Uterus (tissue), 4 donors: Measurements from ENCODE around the gene TSPAN13. TPM values are rescaled to one million over a fixed set of nuclear protein-coding genes. Genes with fewer than 3 reads are reported as not detected.

ENCODE experiments used
- DNase-seq, 2 donors: peaks; one replicate each; pipeline ENCODE4 v3.0.0-alpha.2; 2019 to 2020
- H3K27ac ChIP-seq, 2 donors: fragments of 200-600 bp; sonication (generic); 1 replicate in 1 of 2; 2 replicates in 1 of 2; pipeline ENCODE4 v1.5.1; 2016 to 2018
- H3K27me3 ChIP-seq, 2 donors: fragments of 200-600 bp; sonication (generic); one replicate each; pipeline ENCODE4 v1.5.1; 2018 to 2019; ENCODE audit warnings: control low read depth in 1 of 2
- H3K36me3 ChIP-seq, 2 donors: fragments of 200-600 bp; sonication (generic); one replicate each; pipeline ENCODE4 v1.5.1; 2019; ENCODE audit warnings: control low read depth in 1 of 2
- H3K4me1 ChIP-seq, 2 donors: fragments of 200-600 bp; sonication (generic); one replicate each; pipeline ENCODE4 v1.5.1; 2018 to 2019; ENCODE audit warnings: control low read depth in 1 of 2
- H3K4me3 ChIP-seq, 2 donors: fragments of 200-600 bp; sonication (generic); 1 replicate in 1 of 2; 2 replicates in 1 of 2; pipeline ENCODE4 v1.5.1; 2018 to 2019; ENCODE audit warnings: mild to moderate bottlenecking in 1 of 2
- H3K9me3 ChIP-seq, 2 donors: fragments of 200-600 bp; sonication (generic); one replicate each; pipeline ENCODE4 v1.5.1; 2019; ENCODE audit warnings: control low read depth in 1 of 2
- CTCF ChIP-seq, 4 experiments: fragments of 200-600 bp in 2 of 4; fragments of 450-650 bp in 2 of 4; sonication (generic) in 2 of 4; IDR thresholded peaks; one replicate each; pipeline ENCODE4 v1.5.1; 2016 to 2019; ENCODE audit warnings: antibody characterized with exemption in 4 of 4, mild to moderate bottlenecking in 2 of 4, moderate library complexity in 1 of 4
- POLR2A ChIP-seq, 2 donors: fragments of 450-650 bp; IDR thresholded peaks; one replicate each; pipeline ENCODE4 v1.6.1; 2016; ENCODE audit warnings: antibody characterized with exemption in 2 of 2, mild to moderate bottlenecking in 1 of 2, moderate library complexity in 1 of 2
- intact Hi-C: fragments of 100-400 bp; cut with DNase I; formaldehyde crosslinking; loops from one replicate; pipeline ENCODE4 v1.15.1; 2023; ENCODE audit warnings: low total_unique reads
- total RNA-seq, 4 donors: library from RNA; depleted of rRNA in 3 of 4; stranded (reverse); fragments of >200 nt in 3 of 4; gene quantifications; one replicate each; pipeline versions ENCODE4 v1.1.0 to v1.2.4, GENCODE V29; 2014 to 2023
- donor health status: DM: yes; HTN: yes; CAD: no.

The TSPAN13 gene
- total RNA-seq, 4 donors from 2014 or later: 4.9 to 19.1 (median 13.2) TPM

GRCh38 chr7:16724344-16724743 is 29.2 kb upstream of the TSPAN13 start:
- intact Hi-C loops: no loop called here

GRCh38 chr7:16726189-16726588 is 27.4 kb upstream of the TSPAN13 start:
- no peak overlapping the region for H3K27ac ChIP-seq
- TF ChIP-seq CTCF (IDR thresholded peaks at IDR 0.05) (no peak), POLR2A (IDR thresholded peaks at IDR 0.05) (no peak)
- no peaks in the 10 kb centered on the region for H3K4me1 ChIP-seq
- H3K27me3 ChIP-seq: no peaks in the 10 kb centered on the region
- no peak for DNase-seq
- intact Hi-C loops: no loop called here
- no peak overlapping the region for H3K4me3 ChIP-seq
- no peaks in the 10 kb centered on the region for H3K9me3 ChIP-seq
- H3K36me3 ChIP-seq: no peaks in the 10 kb centered on the region

More at GRCh38 chr7:16724344-16724743, 29.2 kb upstream of the TSPAN13 start:
- TF ChIP-seq CTCF (IDR thresholded peaks at IDR 0.05): no peak
- no peak for TF ChIP-seq POLR2A (IDR thresholded peaks at IDR 0.05)
- DNase-seq: no peak
- no peak overlapping the region for H3K4me3 ChIP-seq
- H3K27me3 ChIP-seq: no peaks in the 10 kb centered on the region
- no peak overlapping the region for H3K27ac ChIP-seq
- no peaks in the 10 kb centered on the region for H3K4me1 ChIP-seq
- H3K36me3 ChIP-seq: no peaks in the 10 kb centered on the region
- no peaks in the 10 kb centered on the region for H3K9me3 ChIP-seq

- Histone ChIP-seq H3K4me1 (no peaks in the 10 kb centered on the region), H3K27me3 (no peaks in the 10 kb centered on the region), H3K9me3 (no peaks in the 10 kb centered on the region), H3K27ac (no peak overlapping the region), H3K4me3 (no peak overlapping the region), H3K36me3 (no peaks in the 10 kb centered on the region)
- DNase-seq: no peak
- intact Hi-C loops: no loop called here
- no peak for TF ChIP-seq POLR2A (IDR thresholded peaks at IDR 0.05)
- no peak for TF ChIP-seq CTCF (IDR thresholded peaks at IDR 0.05)
Measured at GRCh38 chr7:16727736-16728135, 25.8 kb upstream of the TSPAN13 start.

GRCh38 chr7:16728811-16729210 is 24.7 kb upstream of the TSPAN13 start:
- no peaks in the 10 kb centered on the region for H3K9me3 ChIP-seq
- no peaks in the 10 kb centered on the region for H3K36me3 ChIP-seq
- no peak for DNase-seq
- no peaks in the 10 kb centered on the region for H3K27me3 ChIP-seq
- intact Hi-C loops: no loop called here
- H3K27ac ChIP-seq: no peak overlapping the region
- no peak for TF ChIP-seq CTCF (IDR thresholded peaks at IDR 0.05)
- TF ChIP-seq POLR2A (IDR thresholded peaks at IDR 0.05): no peak
- H3K4me3 ChIP-seq: no peak overlapping the region
- no peaks in the 10 kb centered on the region for H3K4me1 ChIP-seq

- Histone ChIP-seq H3K36me3 (no peaks in the 10 kb centered on the region), H3K27me3 (no peaks in the 10 kb centered on the region), H3K4me3 (no peak overlapping the region), H3K4me1 (no peaks in the 10 kb centered on the region), H3K27ac (no peak overlapping the region), H3K9me3 (no peaks in the 10 kb centered on the region)
- intact Hi-C loops: no loop called here
- no peak for TF ChIP-seq CTCF (IDR thresholded peaks at IDR 0.05)
- no peak for DNase-seq
Measured at GRCh38 chr7:16729541-16729940, 24.0 kb upstream of the TSPAN13 start.
